Stimulated activated CD4-positive, alpha-beta T cell treated with anti-CD3 and anti-CD28 coated beads, Interleukin-12 subunit alpha, Interleukin-12 subunit beta, amount 100 ng/mL, for 4 hours (primary cell): ENCODE measurements around the gene RPS3.
"Not testable (repeated sequence)": the region's sequence is repeated elsewhere in the genome, so short reads cannot be mapped to it uniquely, and the experiment has no call there.

ENCODE experiments used
- DNase-seq: peaks from one replicate; pipeline ENCODE4 v3.0.0-alpha.2; 2020

The RPS3 gene

GRCh38 chr11:75399344-75400145, at the start of gene RPS3:
Gene RPS3, plus strand, starts transcription at chr11:75399518. Its CDS starts 30 bp downstream, at chr11:75399548.
- DNase-seq: peak; percentile 85

GRCh38 chr11:75349521-75350116, 49.7 kb upstream of the RPS3 start:
- no peak for DNase-seq

GRCh38 chr11:75350122-75350742, 49.1 kb upstream of the RPS3 start:
- no peak for DNase-seq

- peak; percentile 32 for DNase-seq
These were observed 48.4 kb upstream of the RPS3 start for GRCh38 chr11:75350743-75351540.

- DNase-seq: no peak
These were observed 47.9 kb upstream of the RPS3 start, which contains the start of gene ARRB1 for GRCh38 chr11:75351541-75351790. Gene ARRB1, minus strand, starts transcription at chr11:75351661. Its CDS starts 54 bp downstream, at chr11:75351607.

GRCh38 chr11:75351791-75352587, 47.3 kb upstream of the RPS3 start:
- peak; percentile 46 for DNase-seq

- DNase-seq: no peak
These were observed 46.6 kb upstream of the RPS3 start for GRCh38 chr11:75352588-75353206.

GRCh38 chr11:75355051-75355450, 44.3 kb upstream of the RPS3 start:
- DNase-seq: no peak

GRCh38 chr11:75356613-75357012, 42.7 kb upstream of the RPS3 start:
- no peak for DNase-seq

GRCh38 chr11:75362285-75362684, 37.0 kb upstream of the RPS3 start:
- DNase-seq: not testable (repeated sequence)

GRCh38 chr11:75365711-75366181, 33.6 kb upstream of the RPS3 start:
- DNase-seq: no peak

GRCh38 chr11:75366826-75367225, 32.5 kb upstream of the RPS3 start:
- DNase-seq: not testable (repeated sequence)

GRCh38 chr11:75369560-75370255, 29.6 kb upstream of the RPS3 start:
- DNase-seq: no peak

- DNase-seq: no peak
These were observed 27.1 kb upstream of the RPS3 start for GRCh38 chr11:75371949-75372876.

GRCh38 chr11:75373201-75373600, 26.1 kb upstream of the RPS3 start:
- no peak for DNase-seq

GRCh38 chr11:75374646-75375045, 24.7 kb upstream of the RPS3 start:
- DNase-seq: no peak

GRCh38 chr11:75375626-75376025, 23.7 kb upstream of the RPS3 start:
- DNase-seq: no peak

- DNase-seq: no peak
These were observed 23.1 kb upstream of the RPS3 start for GRCh38 chr11:75376175-75376574.

GRCh38 chr11:75378776-75379175, 20.5 kb upstream of the RPS3 start:
- not testable (repeated sequence) for DNase-seq

GRCh38 chr11:75380245-75380644, 19.1 kb upstream of the RPS3 start:
- no peak for DNase-seq
